Adrenal gland (tissue), 5 donors: ENCODE data around the gene ATXN2.

Experiments
- POLR2A ChIP-seq, 2 donors: fragments of 450-650 bp; IDR thresholded peaks; one replicate each; pipeline ENCODE4 v1.6.1; 2017; ENCODE audit warnings: antibody characterized with exemption in 2 of 2, mild to moderate bottlenecking in 2 of 2, moderate library complexity in 1 of 2
- TF ChIP-seq, protein P1 (sequence below), 6 experiments: fragments of 450-650 bp in 4 of 6; fragments of 200-600 bp in 2 of 6; sonication (generic) in 1 of 6; IDR thresholded peaks; 1 replicate in 5 of 6; 2 replicates in 1 of 6; pipeline versions ENCODE4 v1.5.1 to v1.8.0; 2016 to 2021; ENCODE audit warnings: antibody characterized with exemption in 6 of 6, mild to moderate bottlenecking in 2 of 6, moderate library complexity in 1 of 6
- donor health status: DM: no; HTN: no; CAD: no.

DNA sequence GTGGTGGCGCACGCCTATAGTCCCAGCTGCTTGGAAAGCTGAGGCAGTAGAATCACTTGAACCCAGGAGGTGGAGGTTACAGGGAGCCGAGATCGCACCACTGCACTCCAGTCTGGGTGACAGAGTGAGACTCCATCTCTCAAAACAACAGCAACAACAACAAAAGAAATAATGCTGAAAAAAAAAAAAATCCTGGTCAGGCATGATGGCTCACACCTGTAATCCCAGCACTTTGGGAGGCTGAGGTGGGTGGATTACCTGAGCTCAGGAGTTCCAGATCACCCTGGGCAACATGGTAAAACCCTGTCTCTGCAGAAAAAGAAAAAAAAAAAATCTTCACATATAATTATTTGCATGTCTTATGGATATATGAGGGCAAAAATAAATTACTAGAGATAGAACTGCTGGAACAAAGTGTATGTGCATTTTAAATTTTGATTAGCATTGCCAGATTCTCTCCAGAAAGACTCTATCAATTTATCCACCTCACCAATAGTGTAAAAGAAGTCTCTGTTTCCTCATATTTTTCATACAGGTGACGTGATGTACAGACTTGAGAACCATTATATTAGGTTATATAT lies 75.4 kb downstream of the ATXN2 start:
- TF ChIP-seq, protein P1, sequence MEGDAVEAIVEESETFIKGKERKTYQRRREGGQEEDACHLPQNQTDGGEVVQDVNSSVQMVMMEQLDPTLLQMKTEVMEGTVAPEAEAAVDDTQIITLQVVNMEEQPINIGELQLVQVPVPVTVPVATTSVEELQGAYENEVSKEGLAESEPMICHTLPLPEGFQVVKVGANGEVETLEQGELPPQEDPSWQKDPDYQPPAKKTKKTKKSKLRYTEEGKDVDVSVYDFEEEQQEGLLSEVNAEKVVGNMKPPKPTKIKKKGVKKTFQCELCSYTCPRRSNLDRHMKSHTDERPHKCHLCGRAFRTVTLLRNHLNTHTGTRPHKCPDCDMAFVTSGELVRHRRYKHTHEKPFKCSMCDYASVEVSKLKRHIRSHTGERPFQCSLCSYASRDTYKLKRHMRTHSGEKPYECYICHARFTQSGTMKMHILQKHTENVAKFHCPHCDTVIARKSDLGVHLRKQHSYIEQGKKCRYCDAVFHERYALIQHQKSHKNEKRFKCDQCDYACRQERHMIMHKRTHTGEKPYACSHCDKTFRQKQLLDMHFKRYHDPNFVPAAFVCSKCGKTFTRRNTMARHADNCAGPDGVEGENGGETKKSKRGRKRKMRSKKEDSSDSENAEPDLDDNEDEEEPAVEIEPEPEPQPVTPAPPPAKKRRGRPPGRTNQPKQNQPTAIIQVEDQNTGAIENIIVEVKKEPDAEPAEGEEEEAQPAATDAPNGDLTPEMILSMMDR (IDR thresholded peaks at IDR 0.05), result no peak
- no peak for TF ChIP-seq POLR2A (IDR thresholded peaks at IDR 0.05)
